Measurements from ENCODE around the gene GRM3. TPM values are rescaled to one million over a fixed set of nuclear protein-coding genes. Genes with fewer than 3 reads are reported as not detected.

Gene GRM3
- total and polyA plus RNA-seq, 3 experiments from 2014 or later = not detected

GRCh38 chr7:86665669-86666068 lies 22.0 kb downstream of the GRM3 start:
- no peak for DNase-seq
- H3K27ac ChIP-seq (ENCODE audit: low read depth, low read length) = no peak overlapping the region
- no peak overlapping the region for H3K4me3 Mint-ChIP-seq
- ChIA-PET CTCF (interaction anchor here (1.0 kb wide), 1 partner anchor 8 kb away, joined by 3 read pairs; no protein-coding TSS in a partner anchor), POLR2A (no interaction called here)
- no peaks in the 10 kb centered on the region for H3K36me3 Mint-ChIP-seq
- H3K36me3 ChIP-seq (ENCODE audit: insufficient read depth, low read length) = no peaks in the 10 kb centered on the region
- H3K27me3 ChIP-seq (ENCODE audit: insufficient read depth, low read length, poor library complexity, severe bottlenecking) = no peaks in the 10 kb centered on the region
- H3K4me1 ChIP-seq (ENCODE audit: insufficient read depth, low read length) = no peaks in the 10 kb centered on the region
- H3K27me3 Mint-ChIP-seq = no peaks in the 10 kb centered on the region
- peaks cover 0 to 3% (median 0%) of the 10 kb centered on the region in 5 donors for H3K9me3 Mint-ChIP-seq
- H3K9me3 ChIP-seq (ENCODE audit: low read length) = no peaks in the 10 kb centered on the region
- H3K4me1 Mint-ChIP-seq = no peaks in the 10 kb centered on the region
- H3K27ac Mint-ChIP-seq = no peak overlapping the region
- H3K4me3 ChIP-seq (ENCODE audit: low read length) = no peak overlapping the region

- H3K9me3 Mint-ChIP-seq = peaks cover 0 to 3% (median 0%) of the 10 kb centered on the region in 5 donors
- no peak for DNase-seq
- no peaks in the 10 kb centered on the region for H3K36me3 Mint-ChIP-seq
- H3K27ac Mint-ChIP-seq = no peak overlapping the region
- Histone ChIP-seq H3K4me3 (ENCODE audit: low read length) (no peak overlapping the region), H3K9me3 (ENCODE audit: low read length) (no peaks in the 10 kb centered on the region), H3K27me3 (ENCODE audit: insufficient read depth, low read length, poor library complexity, severe bottlenecking) (no peaks in the 10 kb centered on the region), H3K27ac (ENCODE audit: low read depth, low read length) (no peak overlapping the region), H3K36me3 (ENCODE audit: insufficient read depth, low read length) (no peaks in the 10 kb centered on the region), H3K4me1 (ENCODE audit: insufficient read depth, low read length) (no peaks in the 10 kb centered on the region)
- POLR2A ChIA-PET = no interaction called here
- no peaks in the 10 kb centered on the region for H3K27me3 Mint-ChIP-seq
- H3K4me3 Mint-ChIP-seq = no peak overlapping the region
- H3K4me1 Mint-ChIP-seq = no peaks in the 10 kb centered on the region
- CTCF ChIA-PET = no interaction called here
Observed at GRCh38 chr7:86667732-86668131, 24.0 kb downstream of the GRM3 start.

DNA sequence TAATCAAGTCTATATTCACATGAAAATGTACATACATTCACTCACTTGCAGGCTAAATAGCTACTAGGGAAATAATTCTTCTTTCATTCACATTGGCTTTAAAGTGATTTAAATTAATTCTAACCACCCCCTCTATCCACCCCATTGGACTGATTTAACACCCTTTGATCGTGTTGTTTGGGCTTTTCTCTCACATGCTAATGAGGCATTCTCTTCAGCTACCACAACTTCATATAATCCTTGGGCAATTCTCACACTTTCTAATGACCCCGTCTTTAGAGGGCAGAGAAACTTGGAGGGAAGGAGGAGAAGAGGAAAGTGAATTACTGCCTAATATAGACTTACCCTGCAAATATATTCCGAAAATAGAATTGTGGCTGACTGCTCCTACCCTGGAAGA lies 24.6 kb downstream of the GRM3 start:
- CTCF ChIA-PET = no interaction called here
- Mint-ChIP-seq H3K36me3 (no peaks in the 10 kb centered on the region), H3K27ac (peak overlapping the region in 1 of 8 donors; percentile 39), H3K9me3 (peaks cover 0 to 3% (median 0%) of the 10 kb centered on the region in 5 donors), H3K27me3 (peaks cover 0 to under 1% of the 10 kb centered on the region in 2 donors), H3K4me3 (no peak overlapping the region), H3K4me1 (no peaks in the 10 kb centered on the region)
- Histone ChIP-seq H3K4me3 (ENCODE audit: low read length) (no peak overlapping the region), H3K4me1 (ENCODE audit: insufficient read depth, low read length) (no peaks in the 10 kb centered on the region), H3K27me3 (ENCODE audit: insufficient read depth, low read length, poor library complexity, severe bottlenecking) (no peaks in the 10 kb centered on the region), H3K9me3 (ENCODE audit: low read length) (no peaks in the 10 kb centered on the region), H3K27ac (ENCODE audit: low read depth, low read length) (no peak overlapping the region), H3K36me3 (ENCODE audit: insufficient read depth, low read length) (no peaks in the 10 kb centered on the region)
- no peak for DNase-seq
- POLR2A ChIA-PET = no interaction called here

GRCh38 chr7:86687831-86688230 lies 44.1 kb downstream of the GRM3 start:
- no peak overlapping the region for H3K27ac ChIP-seq (ENCODE audit: low read depth, low read length)
- Mint-ChIP-seq H3K27ac (no peak overlapping the region), H3K9me3 (peaks cover 0 to 3% (median 1%) of the 10 kb centered on the region in 5 donors), H3K4me3 (no peak overlapping the region), H3K36me3 (no peaks in the 10 kb centered on the region), H3K4me1 (no peaks in the 10 kb centered on the region), H3K27me3 (no peaks in the 10 kb centered on the region)
- ChIA-PET CTCF (no interaction called here), POLR2A (no interaction called here)
- H3K27me3 ChIP-seq (ENCODE audit: insufficient read depth, low read length, poor library complexity, severe bottlenecking) = no peaks in the 10 kb centered on the region
- no peaks in the 10 kb centered on the region for H3K4me1 ChIP-seq (ENCODE audit: insufficient read depth, low read length)
- no peaks in the 10 kb centered on the region for H3K36me3 ChIP-seq (ENCODE audit: insufficient read depth, low read length)
- H3K9me3 ChIP-seq (ENCODE audit: low read length) = no peaks in the 10 kb centered on the region
- H3K4me3 ChIP-seq (ENCODE audit: low read length) = no peak overlapping the region
- DNase-seq = no peak

- H3K27me3 Mint-ChIP-seq = no peaks in the 10 kb centered on the region
- peaks cover 0 to 3% (median 0%) of the 10 kb centered on the region in 5 donors for H3K9me3 Mint-ChIP-seq
- no peak overlapping the region for H3K27ac Mint-ChIP-seq
- no peaks in the 10 kb centered on the region for H3K36me3 Mint-ChIP-seq
- no peak overlapping the region for H3K4me3 Mint-ChIP-seq
- POLR2A ChIA-PET = no interaction called here
- H3K27me3 ChIP-seq (ENCODE audit: insufficient read depth, low read length, poor library complexity, severe bottlenecking) = no peaks in the 10 kb centered on the region
- no peak overlapping the region for H3K27ac ChIP-seq (ENCODE audit: low read depth, low read length)
- no peaks in the 10 kb centered on the region for H3K4me1 ChIP-seq (ENCODE audit: insufficient read depth, low read length)
- no peaks in the 10 kb centered on the region for H3K9me3 ChIP-seq (ENCODE audit: low read length)
- CTCF ChIA-PET = no interaction called here
- H3K4me1 Mint-ChIP-seq = no peaks in the 10 kb centered on the region
- H3K36me3 ChIP-seq (ENCODE audit: insufficient read depth, low read length) = no peaks in the 10 kb centered on the region
- DNase-seq = no peak
- H3K4me3 ChIP-seq (ENCODE audit: low read length) = no peak overlapping the region
Observed at GRCh38 chr7:86689363-86689762, 45.7 kb downstream of the GRM3 start.

DNA sequence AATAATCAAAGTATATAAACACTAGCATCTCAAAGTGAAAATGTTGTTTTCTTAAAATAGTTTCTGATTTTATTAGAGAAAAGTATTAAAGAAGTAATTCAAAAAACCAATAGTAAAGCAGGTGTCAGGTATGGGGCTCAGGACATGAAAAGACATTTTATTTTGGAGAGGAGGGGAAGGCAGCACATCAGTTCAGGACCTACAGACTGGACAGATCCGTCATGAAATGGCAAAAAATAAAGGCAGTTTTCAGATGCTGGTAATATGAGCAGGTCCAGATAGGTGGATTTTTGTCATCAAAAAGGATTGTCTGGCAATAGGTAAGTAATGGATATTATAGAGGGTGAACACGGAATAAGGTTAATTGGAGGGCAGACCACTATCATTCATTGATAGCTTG lies 49.0 kb downstream of the GRM3 start:
- Mint-ChIP-seq H3K4me1 (no peaks in the 10 kb centered on the region), H3K27me3 (no peaks in the 10 kb centered on the region), H3K36me3 (no peaks in the 10 kb centered on the region), H3K9me3 (peaks cover 0 to 2% (median 0%) of the 10 kb centered on the region in 5 donors), H3K27ac (no peak overlapping the region), H3K4me3 (no peak overlapping the region)
- CTCF ChIA-PET = no interaction called here
- no peak overlapping the region for H3K27ac ChIP-seq (ENCODE audit: low read depth, low read length)
- H3K27me3 ChIP-seq (ENCODE audit: insufficient read depth, low read length, poor library complexity, severe bottlenecking) = no peaks in the 10 kb centered on the region
- no peaks in the 10 kb centered on the region for H3K4me1 ChIP-seq (ENCODE audit: insufficient read depth, low read length)
- POLR2A ChIA-PET = no interaction called here
- no peaks in the 10 kb centered on the region for H3K9me3 ChIP-seq (ENCODE audit: low read length)
- no peaks in the 10 kb centered on the region for H3K36me3 ChIP-seq (ENCODE audit: insufficient read depth, low read length)
- H3K4me3 ChIP-seq (ENCODE audit: low read length) = no peak overlapping the region
- DNase-seq = no peak

DNA sequence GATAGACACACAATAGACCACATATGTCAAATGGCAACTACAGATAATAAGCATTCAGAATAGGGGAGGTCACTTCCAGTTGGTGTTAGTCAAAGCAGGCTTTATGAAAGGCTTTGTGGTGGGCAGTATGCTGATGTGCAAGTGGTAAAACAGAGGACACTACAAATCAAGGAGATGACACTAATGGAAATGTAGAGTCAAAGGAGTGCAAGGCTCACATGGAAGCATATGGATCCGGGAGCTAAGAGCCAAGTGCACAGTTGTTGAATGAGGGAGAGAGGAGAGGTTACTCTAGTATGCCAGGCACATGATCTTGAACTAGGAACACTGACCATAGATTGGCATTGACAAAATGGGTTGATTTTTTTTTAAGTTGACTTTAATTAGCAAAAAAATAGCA lies 62.7 kb downstream of the GRM3 start:
- Mint-ChIP-seq H3K27me3 (peaks cover 0 to 3% of the 10 kb centered on the region in 2 donors), H3K36me3 (no peaks in the 10 kb centered on the region), H3K4me1 (no peaks in the 10 kb centered on the region), H3K9me3 (peaks cover 0 to 4% (median 2%) of the 10 kb centered on the region in 5 donors), H3K27ac (no peak overlapping the region), H3K4me3 (no peak overlapping the region)
- H3K27me3 ChIP-seq (ENCODE audit: insufficient read depth, low read length, poor library complexity, severe bottlenecking) = no peaks in the 10 kb centered on the region
- H3K4me1 ChIP-seq (ENCODE audit: insufficient read depth, low read length) = no peaks in the 10 kb centered on the region
- ChIA-PET POLR2A (no interaction called here), CTCF (no interaction called here)
- H3K4me3 ChIP-seq (ENCODE audit: low read length) = no peak overlapping the region
- H3K36me3 ChIP-seq (ENCODE audit: insufficient read depth, low read length) = no peaks in the 10 kb centered on the region
- no peak overlapping the region for H3K27ac ChIP-seq (ENCODE audit: low read depth, low read length)
- no peaks in the 10 kb centered on the region for H3K9me3 ChIP-seq (ENCODE audit: low read length)
- no peak for DNase-seq

GRCh38 chr7:86708031-86708680 lies 64.4 kb downstream of the GRM3 start:
- H3K4me1 ChIP-seq (ENCODE audit: insufficient read depth, low read length) = no peaks in the 10 kb centered on the region
- no peak for DNase-seq
- Mint-ChIP-seq H3K9me3 (peaks cover 0 to 4% (median 1%) of the 10 kb centered on the region in 5 donors), H3K4me1 (no peaks in the 10 kb centered on the region), H3K27ac (no peak overlapping the region), H3K4me3 (no peak overlapping the region), H3K27me3 (peaks cover 0 to 3% of the 10 kb centered on the region in 2 donors), H3K36me3 (no peaks in the 10 kb centered on the region)
- POLR2A ChIA-PET = no interaction called here
- no peak overlapping the region for H3K4me3 ChIP-seq (ENCODE audit: low read length)
- H3K27me3 ChIP-seq (ENCODE audit: insufficient read depth, low read length, poor library complexity, severe bottlenecking) = no peaks in the 10 kb centered on the region
- no peak overlapping the region for H3K27ac ChIP-seq (ENCODE audit: low read depth, low read length)
- H3K36me3 ChIP-seq (ENCODE audit: insufficient read depth, low read length) = no peaks in the 10 kb centered on the region
- CTCF ChIA-PET = no interaction called here
- H3K9me3 ChIP-seq (ENCODE audit: low read length) = no peaks in the 10 kb centered on the region
